ENCODE data around the gene SAG. TPM values are rescaled to one million over a fixed set of nuclear protein-coding genes. Genes with fewer than 3 reads are reported as not detected.

The SAG gene
- total and polyA plus RNA-seq, 9 of the 15 experiments (the other 6 are each of a cell fraction or from before 2014, with no cell fraction given) = 0.04 to 0.64 (median 0.31) TPM; not detected in 5

- TF ChIP-seq DNMT1 (IDR thresholded peaks at IDR 0.05) = no peak
- TF ChIP-seq HDAC3 (IDR thresholded peaks at IDR 0.05; ENCODE audit: borderline replicate concordance, partially characterized antibody) = no peak
- TF ChIP-seq E2F3 (CRISPR knock-in tag; IDR thresholded peaks at IDR 0.05) = no peak
- no peak for TF ChIP-seq HDAC8 (tag; IDR thresholded peaks at IDR 0.05)
- TF ChIP-seq ZNF561 (CRISPR knock-in tag; conservative IDR thresholded peaks at IDR 0.05) = no peak
- no peak for TF ChIP-seq TARDBP (IDR thresholded peaks at IDR 0.05)
These were observed 28.7 kb upstream of the SAG start (continued) for GRCh38 chr2:233278921-233279320.

- ChIA-PET CTCF (ENCODE audit: low intra/inter-chr PET ratio) (no interaction called here), POLR2A (no interaction called here)
- Histone ChIP-seq H3K36me3 (ENCODE audit: control insufficient read depth, insufficient read depth, low read length) (peaks cover 84% of the 10 kb centered on the region), H3K27ac (ENCODE audit: extremely low read depth, low read depth, low read length) (no peak overlapping the region), H3K79me2 (ENCODE audit: control insufficient read depth, insufficient read depth, low read length) (no peaks in the 10 kb centered on the region), H3K9me1 (ENCODE audit: control insufficient read depth, insufficient read depth, low read length) (no peaks in the 10 kb centered on the region), H3K4me1 (replicated peaks in 1 of 2; ENCODE audit: control insufficient read depth in 2 of 2, insufficient read depth in 2 of 2, low read length in 2 of 2) (no peaks in the 10 kb centered on the region), H3K4me3 (no peak overlapping the region), H3K4me2 (ENCODE audit: insufficient read depth, low read length) (no peak overlapping the region), H2AFZ (ENCODE audit: low read depth, low read length) (no peak overlapping the region), H3K9me3 (replicated peaks; ENCODE audit: control insufficient read depth, insufficient read depth, low read depth, low read length) (no peaks in the 10 kb centered on the region), H3K27me3 (ENCODE audit: control insufficient read depth in 2 of 2, insufficient read depth in 2 of 2, low read length in 2 of 2) (no peaks in the 10 kb centered on the region), H4K20me1 (replicated peaks; ENCODE audit: control insufficient read depth, insufficient read depth, low read length) (no peaks in the 10 kb centered on the region), H3K9ac (ENCODE audit: insufficient read depth in 1 of 2, low read depth in 2 of 2, low read length in 2 of 2) (no peak overlapping the region)
- no peak for ATAC-seq
- in situ Hi-C loops (cut with MboI) = no loop called here
- no TSS peak for BruUV-seq (replicated peaks)
- no peak for FAIRE-seq
- DNase-seq (ENCODE audit: extremely low read depth in 1 of 4, low spot score in 3 of 4) = no peak
- 84% methylated on average over 3 of the region's 4 CpGs for WGBS (ENCODE audit: insufficient coverage, low coverage, missing lambda C conversion rate)
- no peak for TF ChIP-seq MAFF (IDR thresholded peaks at IDR 0.05; ENCODE audit: low read length)
- no peak for TF ChIP-seq ETS1 (conservative IDR thresholded peaks at IDR 0.05; ENCODE audit: control insufficient read depth, low read depth, low read length)
- no peak for TF ChIP-seq ZNF431 (CRISPR knock-in tag; IDR thresholded peaks at IDR 0.05)
- intact Hi-C loops (cut with micrococcal nuclease) = no loop called here
These were observed 27.4 kb upstream of the SAG start for GRCh38 chr2:233280114-233280693.
